K562 (cell line): ENCODE results near the gene PLEKHG4B. TPM values are rescaled to one million over a fixed set of nuclear protein-coding genes. Genes with fewer than 3 reads are reported as not detected.

Source experiments
- ATAC-seq: fragments of 200-7000 bp; cut with Tn5 transposase; 3 replicates; pipeline ENCODE4 v1.9.1; 2020; ENCODE audit warnings: moderate library complexity
- BruUV-seq: library from RNA; stranded (reverse); fragments of 400-500 nt; replicated peaks from 2 replicates; lab custom pipeline; 2021; lab: Mats Ljungman, UMichigan
- CTCF ChIA-PET: fragments of 300-600 bp; formaldehyde crosslinking; extraction: SDS; loops from one replicate; lab custom pipeline; 2021; ENCODE audit warnings: low intra/inter-chr PET ratio; lab: Yijun Ruan, JAX
- POLR2A ChIA-PET: fragments of 300-600, 350-650 bp; sonication (Branson Sonifier 250); formaldehyde crosslinking; extraction: SDS; loops from one replicate; lab custom pipeline; 2021; ENCODE audit warnings: antibody characterized with exemption, inconsistent platforms; lab: Yijun Ruan, JAX
- DNase-seq, 4 experiments: peaks; one replicate each; pipeline versions ENCODE4 v3.0.0 to v3.0.0-alpha.2; 2011 to 2018; ENCODE audit warnings: low spot score in 3 of 4, mixed read lengths in 3 of 4; ENCODE audit errors: extremely low read depth in 1 of 4
- FAIRE-seq: peaks from 2 replicates; lab custom pipeline; 2011; peaks lifted over from hg19 to GRCh38; lab: Jason Lieb, UNC
- H2AFZ ChIP-seq: 2 replicates; pipeline ENCODE4 v1.6.0; 2011; ENCODE audit warnings: low read depth, low read length, control low read depth, inconsistent platforms
- H3K27ac ChIP-seq: fragments of 200-600 bp; 3 replicates; pipeline ENCODE4 v1.8.0; 2011; ENCODE audit warnings: low read depth, mild to moderate bottlenecking, control low read depth, inconsistent platforms, low read length, moderate library complexity, mixed read lengths; ENCODE audit errors: extremely low read depth
- H3K27me3 ChIP-seq, 2 experiments: fragments of 300-600 bp in 1 of 2; 2 replicates in 1 of 2; 3 replicates in 1 of 2; pipeline versions ENCODE4 v1.6.0 to v1.8.0; 2011; ENCODE audit warnings: inconsistent platforms in 2 of 2, low read length in 2 of 2, mild to moderate bottlenecking in 1 of 2, mixed read lengths in 1 of 2, moderate library complexity in 1 of 2; ENCODE audit not compliant: control insufficient read depth in 2 of 2, insufficient read depth in 2 of 2
- H3K36me3 ChIP-seq: fragments of 300-600 bp; 3 replicates; pipeline ENCODE4 v1.8.0; 2011; ENCODE audit warnings: mild to moderate bottlenecking, low read length, inconsistent platforms; ENCODE audit not compliant: control insufficient read depth, insufficient read depth
- H3K4me1 ChIP-seq, 2 experiments: fragments of 200-600 bp in 1 of 2; replicated peaks in 1 of 2; 2 replicates in 1 of 2; 3 replicates in 1 of 2; pipeline versions ENCODE4 v1.5.1 to v1.8.0; 2011; ENCODE audit warnings: inconsistent platforms in 2 of 2, low read length in 2 of 2, mild to moderate bottlenecking in 1 of 2, mixed read lengths in 1 of 2, moderate library complexity in 1 of 2; ENCODE audit not compliant: control insufficient read depth in 2 of 2, insufficient read depth in 2 of 2
- H3K4me2 ChIP-seq: 2 replicates; pipeline ENCODE4 v1.6.1; 2011; ENCODE audit warnings: low read length, control low read depth, inconsistent platforms, mixed read lengths; ENCODE audit not compliant: insufficient read depth
- H3K4me3 ChIP-seq: fragments of 200-600 bp; sonication (generic), shearing (Covaris generic); 2 replicates; pipeline ENCODE4 v1.5.1; 2016; ENCODE audit warnings: control low read depth, inconsistent platforms
- H3K79me2 ChIP-seq: fragments of 200-600 bp; 3 replicates; pipeline ENCODE4 v1.8.0; 2011; ENCODE audit warnings: low read length, inconsistent platforms; ENCODE audit not compliant: control insufficient read depth, insufficient read depth
- H3K9ac ChIP-seq, 2 experiments: 2 replicates each; pipeline versions ENCODE4 v1.6.0 to v1.6.1; 2011; ENCODE audit warnings: low read depth in 2 of 2, low read length in 2 of 2, control low read depth in 1 of 2, inconsistent platforms in 1 of 2, mild to moderate bottlenecking in 1 of 2, mixed read lengths in 1 of 2; ENCODE audit not compliant: insufficient read depth in 1 of 2
- H3K9me1 ChIP-seq: one replicate; pipeline ENCODE4 v1.6.0; 2011; ENCODE audit warnings: inconsistent platforms, mild to moderate bottlenecking, low read length, moderate library complexity; ENCODE audit not compliant: control insufficient read depth, insufficient read depth
- H3K9me3 ChIP-seq: replicated peaks from 2 replicates; pipeline ENCODE4 v1.5.1; 2011; ENCODE audit warnings: low read depth, low read length, inconsistent platforms; ENCODE audit not compliant: control insufficient read depth, insufficient read depth
- H4K20me1 ChIP-seq: replicated peaks from 2 replicates; pipeline ENCODE4 v1.6.1; 2011; ENCODE audit warnings: low read length, inconsistent platforms, mixed read lengths; ENCODE audit not compliant: control insufficient read depth, insufficient read depth
- BDP1 ChIP-seq: IDR thresholded peaks from 3 replicates; pipeline ENCODE4 v1.6.1; 2011; ENCODE audit not compliant: insufficient read length, insufficient read depth
- BRD9 ChIP-seq: fragments of 450-650 bp; IDR thresholded peaks from 2 replicates; pipeline ENCODE4 v1.6.1; 2018; ENCODE audit warnings: low read depth; ENCODE audit not compliant: partially characterized antibody
- ETS2 ChIP-seq: IDR thresholded peaks from 2 replicates; pipeline ENCODE4 v1.6.1; 2016; ENCODE audit warnings: borderline replicate concordance, missing genetic modification characterization, mild to moderate bottlenecking, moderate library complexity, missing compliant biosample characterization; ENCODE audit not compliant: poor library complexity, severe bottlenecking
- ETV1 ChIP-seq: fragments of 450-650 bp; conservative IDR thresholded peaks from 2 replicates; pipeline ENCODE4 v1.6.1; 2016; ENCODE audit warnings: missing genetic modification characterization, control low read depth, low read depth, missing compliant biosample characterization
- MGA ChIP-seq: fragments of 450-650 bp; IDR thresholded peaks from 2 replicates; pipeline ENCODE4 v1.6.1; 2016; ENCODE audit warnings: mild to moderate bottlenecking, moderate library complexity
- SMC3 ChIP-seq: conservative IDR thresholded peaks from 2 replicates; pipeline ENCODE4 v1.6.1; 2011; ENCODE audit warnings: low read depth, low read length, improper control_type of control experiment; ENCODE audit not compliant: insufficient read depth
- TFE3 ChIP-seq: fragments of 450-650 bp; formaldehyde crosslinking; IDR thresholded peaks from 2 replicates; pipeline ENCODE4 v1.4.0; 2020; ENCODE audit warnings: mild to moderate bottlenecking, mixed read lengths
- ZBTB9 ChIP-seq: fragments of 450-650 bp; formaldehyde crosslinking; IDR thresholded peaks from 2 replicates; pipeline ENCODE4 v1.4.0; 2020; ENCODE audit warnings: mild to moderate bottlenecking, moderate library complexity
- WGBS: fragments of 100-300 bp; shearing (Covaris generic); methylation state at CpG from one replicate; pipeline ENCODE4 v1.1.6; 2016; ENCODE audit warnings: low coverage, mixed read lengths; ENCODE audit not compliant: insufficient coverage; ENCODE audit errors: missing lambda C conversion rate; 5-methylcytosine and 5-hydroxymethylcytosine counted together
- in situ Hi-C: fragments of 300-500 bp; cut with MboI; formaldehyde crosslinking; loops from 4 replicates; pipeline ENCODE4 v1.15.0; 2018; ENCODE audit warnings: inconsistent platforms, mixed read lengths
- intact Hi-C: fragments of 100-400 bp; cut with micrococcal nuclease; formaldehyde crosslinking; loops from 2 replicates; pipeline ENCODE4 v1.14.2; 2022
- polyA plus RNA-seq, 8 experiments: library from polyadenylated mRNA; depleted of rRNA in 4 of 8; stranded (reverse) in 5 of 8; unstranded in 3 of 8; fragments of >200 nt; fragmentation: Nextera tagmentation in 2 of 8; fragmentation: Illumina TruSeq in 1 of 8; extraction: Ambion mirVana in 2 of 8; extraction: Trizol in 1 of 8; gene quantifications; 2 replicates each; pipeline versions ENCODE4 v1.2.1 to v1.2.3, GENCODE V29; 2011 to 2014; ENCODE audit warnings: inconsistent platforms in 1 of 8, missing spikeins in 1 of 8
- total RNA-seq, 7 experiments: library from RNA; depleted of rRNA in 6 of 7; stranded (reverse); fragments of >200 nt in 6 of 7; fragmentation: Illumina TruSeq in 2 of 7; extraction: Trizol in 2 of 7; gene quantifications; 2 replicates each; pipeline versions ENCODE4 v1.2.1 to v1.2.3, GENCODE V29; 2011 to 2021; ENCODE audit warnings: low replicate concordance in 1 of 7

The PLEKHG4B gene
- total and polyA plus RNA-seq, 9 of the 15 experiments (the other 6 are each of a cell fraction or from before 2014, with no cell fraction given), result 0.02 TPM; not detected in 8

GRCh38 chr5:172841-173251 lies 80.9 kb downstream of the PLEKHG4B start:
- Histone ChIP-seq H3K4me2 (no peak overlapping the region), H3K9me1 (peaks cover 4% of the 10 kb centered on the region), H3K9ac (no peak overlapping the region), H4K20me1 (peaks cover 12% of the 10 kb centered on the region), H3K4me1 (peaks cover 0 to 20% of the 10 kb centered on the region in 2 experiments; a peak in 3 of 5 replicates), H3K9me3 (no peaks in the 10 kb centered on the region), H3K27ac (no peak overlapping the region), H3K27me3 (peaks cover 73 to 90% of the 10 kb centered on the region in 2 experiments), H3K36me3 (no peaks in the 10 kb centered on the region), H3K4me3 (no peak overlapping the region), H2AFZ (no peak overlapping the region), H3K79me2 (no peaks in the 10 kb centered on the region)
- FAIRE-seq, result no peak
- in situ Hi-C loops, result no loop called here
- POLR2A ChIA-PET, result no interaction called here
- BruUV-seq, result no TSS peak
- 16% methylated on average over 13 of the region's 17 CpGs for WGBS
- ATAC-seq, result no peak
- CTCF ChIA-PET, result no interaction called here
- intact Hi-C loops, result no loop called here
- no peak for DNase-seq
- TF ChIP-seq SMC3 (no peak), TFE3 (CRISPR knock-in tag) (no peak), MGA (no peak), ETS2 (tag) (no peak), BRD9 (no peak), BDP1 (no peak), ETV1 (no peak), ZBTB9 (CRISPR knock-in tag) (no peak)
